ENCODE measurements around the gene ZNHIT6. TPM values are rescaled to one million over a fixed set of nuclear protein-coding genes. Genes with fewer than 3 reads are reported as not detected.

ZNHIT6 gene
- total and polyA plus RNA-seq, 10 of the 15 experiments (the other 5 are each of a cell fraction or from before 2014, with no cell fraction given): 12.8 to 32.0 (median 18.8) TPM

- TF ChIP-seq ZNF687 (IDR thresholded peaks at IDR 0.05) (no peak), HDAC6 (IDR thresholded peaks at IDR 0.05; ENCODE audit: unreplicated experiment) (no peak), E2F8 (IDR thresholded peaks at IDR 0.05; ENCODE audit: low read depth, partially characterized antibody) (no peak), MEF2A (IDR thresholded peaks at IDR 0.05; ENCODE audit: insufficient read depth, low read depth, low read length) (no peak), ATF7 (IDR thresholded peaks at IDR 0.05; ENCODE audit: low read depth) (no peak)
Observed at GRCh38 chr1:85603086-85603880, 105.0 kb downstream of the ZNHIT6 start (continued).

Measured in GM12878 (cell line).